ENCODE data around the gene WDFY4. TPM values are rescaled to one million over a fixed set of nuclear protein-coding genes. Genes with fewer than 3 reads are reported as not detected.

WDFY4 gene
- total and polyA plus RNA-seq, 2 of the 13 experiments (the other 11 are each of a cell fraction or from before 2014, with no cell fraction given): not detected

DNA sequence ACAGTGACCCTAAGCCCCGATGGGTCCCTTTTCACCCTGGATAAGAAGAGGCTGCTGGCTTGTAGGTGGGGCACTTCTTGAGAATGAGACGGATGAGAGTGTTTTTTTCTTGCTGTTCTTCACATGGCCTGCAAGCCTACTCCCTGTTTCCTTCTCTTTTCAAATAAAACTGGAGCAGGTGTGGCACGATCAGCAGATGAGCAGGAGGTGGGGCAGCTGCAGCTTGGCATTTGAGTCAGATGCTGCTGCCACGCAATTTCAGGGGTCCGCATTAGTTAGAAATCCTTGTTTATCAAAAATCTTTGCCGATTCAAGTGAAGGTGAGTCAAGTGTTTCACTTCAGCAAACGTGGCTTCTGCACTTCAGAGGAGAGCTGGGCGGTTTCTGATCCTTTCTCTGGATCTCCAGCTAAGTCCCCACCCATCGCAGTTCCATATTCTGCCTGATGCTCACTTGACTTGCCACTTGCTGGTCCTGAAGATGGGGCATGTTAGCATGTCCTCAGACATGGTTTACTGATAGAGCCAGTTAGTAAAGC, 20.8 kb downstream of the WDFY4 start (continued):
- no peak for TF ChIP-seq ZNF781 (CRISPR knock-in tag; IDR thresholded peaks at IDR 0.05; ENCODE audit: borderline replicate concordance, not compliant biosample characterization)
- no peak for TF ChIP-seq ZNF839 (CRISPR knock-in tag; IDR thresholded peaks at IDR 0.05; ENCODE audit: borderline replicate concordance)
- TF ChIP-seq HCFC1 (IDR thresholded peaks at IDR 0.05; ENCODE audit: low read depth, low read length): no peak
- TF ChIP-seq SOX5 (CRISPR knock-in tag; IDR thresholded peaks at IDR 0.05; ENCODE audit: borderline replicate concordance): no peak
- no peak for TF ChIP-seq CHD2 (IDR thresholded peaks at IDR 0.05; ENCODE audit: low read depth, low read length)
- TF ChIP-seq ZNF124 (CRISPR knock-in tag; IDR thresholded peaks at IDR 0.05): no peak
- TF ChIP-seq KLF16 (CRISPR knock-in tag; IDR thresholded peaks at IDR 0.05): no peak
- TF ChIP-seq HDAC2 (CRISPR knock-in tag; IDR thresholded peaks at IDR 0.05): no peak
- no peak for TF ChIP-seq KLF15 (CRISPR knock-in tag; IDR thresholded peaks at IDR 0.05; ENCODE audit: borderline replicate concordance)

DNA sequence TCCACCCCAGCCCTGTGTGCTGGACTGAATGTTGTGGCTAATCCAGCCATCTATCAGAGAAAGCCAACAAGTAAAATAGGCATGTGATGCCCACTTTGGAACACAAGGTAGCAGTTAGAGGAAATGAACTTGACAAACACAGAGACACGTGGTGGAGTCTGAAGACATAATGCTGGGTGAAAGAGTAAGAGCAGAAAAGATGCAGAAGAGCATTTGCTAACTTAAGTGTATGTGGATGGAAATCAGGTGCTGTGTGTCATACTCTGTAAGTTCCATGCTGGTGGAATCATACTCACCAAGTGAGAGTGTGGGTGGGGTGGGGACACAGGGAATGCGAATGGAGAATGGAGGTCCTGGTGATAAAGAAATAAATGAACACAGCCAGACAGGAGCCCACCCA, 22.8 kb downstream of the WDFY4 start:
- in situ Hi-C loops (cut with HindIII; ENCODE audit: extremely low pct_ligation_motif_present, low pct_unique_long_range_greater_than_20kb) (no loop called here), intact Hi-C loops (cut with micrococcal nuclease; ENCODE audit: unreplicated experiment) (no loop called here)
- no peak overlapping the region for H3K27ac ChIP-seq (ENCODE audit: extremely low read length, insufficient read depth, low read length)
- ChIA-PET CTCF (ENCODE audit: low intra/inter-chr PET ratio, low total read pairs) (no interaction called here), POLR2A (no interaction called here)
- DNase-seq (ENCODE audit: low spot score) (no peak), FAIRE-seq (no peak), ATAC-seq (no peak)
- no peak overlapping the region for H2AFZ ChIP-seq (ENCODE audit: low read length)
- H4K20me1 ChIP-seq (ENCODE audit: insufficient read depth, low read length): no peaks in the 10 kb centered on the region
- H3K4me1 ChIP-seq (ENCODE audit: insufficient read depth, low read length): no peaks in the 10 kb centered on the region
- no peaks in the 10 kb centered on the region for H3K36me3 ChIP-seq (replicated peaks in 1 of 2; ENCODE audit: control insufficient read depth in 1 of 2, insufficient read depth in 2 of 2, low read length in 2 of 2)
- H3K4me2 ChIP-seq (ENCODE audit: low read depth, low read length): no peak overlapping the region
- H3K4me3 ChIP-seq (replicated peaks in 1 of 3; ENCODE audit: insufficient read depth in 1 of 3, low read depth in 2 of 3, low read length in 3 of 3): no peak overlapping the region
- no TSS peak for BruUV-seq (replicated peaks)
- H3K9me3 ChIP-seq (ENCODE audit: low read length): no peaks in the 10 kb centered on the region
- H3K79me2 ChIP-seq (ENCODE audit: insufficient read depth, low read length): no peaks in the 10 kb centered on the region
- H3K9ac ChIP-seq (ENCODE audit: insufficient read depth, low read depth, low read length): no peak overlapping the region
- H3K27me3 ChIP-seq (ENCODE audit: control insufficient read depth in 1 of 2, insufficient read depth in 2 of 2, low read length in 2 of 2): peaks cover 0 to 6% of the 10 kb centered on the region in 2 experiments; a peak in 2 of 5 replicates
- 4% methylated on average over 2 of the region's 2 CpGs for WGBS (ENCODE audit: low lambda C conversion rate)
- no peak for TF ChIP-seq ZNF317 (CRISPR knock-in tag; IDR thresholded peaks at IDR 0.05)
- TF ChIP-seq, protein P1, sequence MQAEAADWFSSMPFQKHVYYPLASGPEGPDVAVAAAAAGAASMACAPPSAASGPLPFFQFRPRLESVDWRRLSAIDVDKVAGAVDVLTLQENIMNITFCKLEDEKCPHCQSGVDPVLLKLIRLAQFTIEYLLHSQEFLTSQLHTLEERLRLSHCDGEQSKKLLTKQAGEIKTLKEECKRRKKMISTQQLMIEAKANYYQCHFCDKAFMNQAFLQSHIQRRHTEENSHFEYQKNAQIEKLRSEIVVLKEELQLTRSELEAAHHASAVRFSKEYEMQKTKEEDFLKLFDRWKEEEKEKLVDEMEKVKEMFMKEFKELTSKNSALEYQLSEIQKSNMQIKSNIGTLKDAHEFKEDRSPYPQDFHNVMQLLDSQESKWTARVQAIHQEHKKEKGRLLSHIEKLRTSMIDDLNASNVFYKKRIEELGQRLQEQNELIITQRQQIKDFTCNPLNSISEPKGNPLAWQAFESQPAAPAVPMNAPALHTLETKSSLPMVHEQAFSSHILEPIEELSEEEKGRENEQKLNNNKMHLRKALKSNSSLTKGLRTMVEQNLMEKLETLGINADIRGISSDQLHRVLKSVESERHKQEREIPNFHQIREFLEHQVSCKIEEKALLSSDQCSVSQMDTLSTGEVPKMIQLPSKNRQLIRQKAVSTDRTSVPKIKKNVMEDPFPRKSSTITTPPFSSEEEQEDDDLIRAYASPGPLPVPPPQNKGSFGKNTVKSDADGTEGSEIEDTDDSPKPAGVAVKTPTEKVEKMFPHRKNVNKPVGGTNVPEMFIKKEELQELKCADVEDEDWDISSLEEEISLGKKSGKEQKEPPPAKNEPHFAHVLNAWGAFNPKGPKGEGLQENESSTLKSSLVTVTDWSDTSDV (CRISPR knock-in tag; IDR thresholded peaks at IDR 0.05): no peak
- no peak for TF ChIP-seq EEA1 (CRISPR knock-in tag; IDR thresholded peaks at IDR 0.05; ENCODE audit: borderline replicate concordance)
- TF ChIP-seq TBP (CRISPR knock-in tag; IDR thresholded peaks at IDR 0.05): no peak
- TF ChIP-seq, protein P2, sequence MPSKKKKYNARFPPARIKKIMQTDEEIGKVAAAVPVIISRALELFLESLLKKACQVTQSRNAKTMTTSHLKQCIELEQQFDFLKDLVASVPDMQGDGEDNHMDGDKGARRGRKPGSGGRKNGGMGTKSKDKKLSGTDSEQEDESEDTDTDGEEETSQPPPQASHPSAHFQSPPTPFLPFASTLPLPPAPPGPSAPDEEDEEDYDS (CRISPR knock-in tag; IDR thresholded peaks at IDR 0.05): no peak
- TF ChIP-seq ZNF616 (CRISPR knock-in tag; IDR thresholded peaks at IDR 0.05; ENCODE audit: low read depth): no peak
- no peak for TF ChIP-seq ZNF24 (IDR thresholded peaks at IDR 0.05)
- TF ChIP-seq KLF12 (CRISPR knock-in tag; IDR thresholded peaks at IDR 0.05; ENCODE audit: borderline replicate concordance): no peak
- TF ChIP-seq MYC (CRISPR knock-in tag; IDR thresholded peaks at IDR 0.05; ENCODE audit: borderline replicate concordance): no peak

All from HepG2 (cell line).